WERI-Rb-1 (cell line): ENCODE measurements around the gene SLC6A17.
A peak's percentile ranks its signal among the peaks of the same experiment; 100 is the strongest.

Experiments
- DNase-seq: peaks from one replicate; pipeline ENCODE4 v3.0.0-alpha.2; 2020
- H3K27ac ChIP-seq: fragments of 250-450 bp; sonication (Bioruptor Pico); 2 replicates; pipeline ENCODE4 v1.5.1; 2020; ENCODE audit warnings: mild to moderate bottlenecking, moderate library complexity
- H3K27me3 ChIP-seq: fragments of 250-450 bp; sonication (Bioruptor Pico); 2 replicates; pipeline ENCODE4 v1.5.1; 2021; ENCODE audit warnings: mild to moderate bottlenecking, low read depth, moderate library complexity; ENCODE audit not compliant: insufficient read depth, severe bottlenecking
- H3K36me3 ChIP-seq: fragments of 250-450 bp; sonication (Bioruptor Pico); 2 replicates; pipeline ENCODE4 v1.5.1; 2020; ENCODE audit warnings: mild to moderate bottlenecking, moderate library complexity
- H3K4me3 ChIP-seq: 2 replicates; pipeline ENCODE4 v1.5.1; 2011; ENCODE audit warnings: low read depth, mild to moderate bottlenecking, control low read depth, low read length
- H3K9me3 ChIP-seq: fragments of 250-450 bp; sonication (Bioruptor Pico); 2 replicates; pipeline ENCODE4 v1.5.1; 2021; ENCODE audit warnings: mild to moderate bottlenecking, moderate library complexity; ENCODE audit not compliant: severe bottlenecking
- CTCF ChIP-seq: IDR thresholded peaks from 2 replicates; pipeline ENCODE4 v1.5.1; 2011; ENCODE audit warnings: low read depth, mild to moderate bottlenecking, control low read depth, inconsistent platforms, low read length

The SLC6A17 gene

GRCh38 chr1:110136911-110137310, 13.4 kb upstream of the SLC6A17 start:
- no peaks in the 10 kb centered on the region for H3K36me3 ChIP-seq
- H3K27me3 ChIP-seq = no peaks in the 10 kb centered on the region
- H3K4me3 ChIP-seq = no peak overlapping the region
- H3K9me3 ChIP-seq = no peaks in the 10 kb centered on the region
- peak; percentile 89 for DNase-seq
- TF ChIP-seq CTCF = no peak
- 0 out of 2 replicates have a peak overlapping the region, but pooled peaks have one; percentile 9 for H3K27ac ChIP-seq

GRCh38 chr1:110138956-110139355, 11.3 kb upstream of the SLC6A17 start:
- H3K9me3 ChIP-seq = no peaks in the 10 kb centered on the region
- H3K27me3 ChIP-seq = no peaks in the 10 kb centered on the region
- H3K4me3 ChIP-seq = no peak overlapping the region
- no peak for DNase-seq
- no peak for TF ChIP-seq CTCF
- H3K27ac ChIP-seq = no peak overlapping the region
- no peaks in the 10 kb centered on the region for H3K36me3 ChIP-seq

- Histone ChIP-seq H3K36me3 (no peaks in the 10 kb centered on the region), H3K27ac (no peak overlapping the region), H3K4me3 (no peak overlapping the region), H3K9me3 (no peaks in the 10 kb centered on the region), H3K27me3 (no peaks in the 10 kb centered on the region)
- DNase-seq = no peak
- no peak for TF ChIP-seq CTCF
These were observed 5.9 kb upstream of the SLC6A17 start for GRCh38 chr1:110144366-110144765.

- DNase-seq = no peak
- H3K4me3 ChIP-seq = no peak overlapping the region
- peaks cover 3% of the 10 kb centered on the region for H3K27me3 ChIP-seq
- H3K9me3 ChIP-seq = no peaks in the 10 kb centered on the region
- TF ChIP-seq CTCF = peak; percentile 41
- no peaks in the 10 kb centered on the region for H3K36me3 ChIP-seq
- no peak overlapping the region for H3K27ac ChIP-seq
These were observed 1.3 kb upstream of the SLC6A17 start for GRCh38 chr1:110148961-110149360.

- Histone ChIP-seq H3K4me3 (peak overlapping the region; percentile 47), H3K27ac (no peak overlapping the region), H3K9me3 (no peaks in the 10 kb centered on the region), H3K27me3 (peaks cover 3% of the 10 kb centered on the region), H3K36me3 (no peaks in the 10 kb centered on the region)
- TF ChIP-seq CTCF = peak; percentile 38; the same call in 1 of the 2 replicates
- no peak for DNase-seq
These were observed 928 bp downstream of the SLC6A17 start for GRCh38 chr1:110151175-110151669.

GRCh38 chr1:110152133-110152785, 2.0 kb downstream of the SLC6A17 start:
- no peak for TF ChIP-seq CTCF
- no peak overlapping the region for H3K27ac ChIP-seq

More at GRCh38 chr1:110152133-110152785, 2.0 kb downstream of the SLC6A17 start:
- Histone ChIP-seq H3K36me3 (no peaks in the 10 kb centered on the region), H3K9me3 (no peaks in the 10 kb centered on the region), H3K4me3 (no peak overlapping the region), H3K27me3 (peaks cover 3% of the 10 kb centered on the region)
- no peak for DNase-seq
